Measurements from ENCODE around the gene ZNF532.

The ZNF532 gene

DNA sequence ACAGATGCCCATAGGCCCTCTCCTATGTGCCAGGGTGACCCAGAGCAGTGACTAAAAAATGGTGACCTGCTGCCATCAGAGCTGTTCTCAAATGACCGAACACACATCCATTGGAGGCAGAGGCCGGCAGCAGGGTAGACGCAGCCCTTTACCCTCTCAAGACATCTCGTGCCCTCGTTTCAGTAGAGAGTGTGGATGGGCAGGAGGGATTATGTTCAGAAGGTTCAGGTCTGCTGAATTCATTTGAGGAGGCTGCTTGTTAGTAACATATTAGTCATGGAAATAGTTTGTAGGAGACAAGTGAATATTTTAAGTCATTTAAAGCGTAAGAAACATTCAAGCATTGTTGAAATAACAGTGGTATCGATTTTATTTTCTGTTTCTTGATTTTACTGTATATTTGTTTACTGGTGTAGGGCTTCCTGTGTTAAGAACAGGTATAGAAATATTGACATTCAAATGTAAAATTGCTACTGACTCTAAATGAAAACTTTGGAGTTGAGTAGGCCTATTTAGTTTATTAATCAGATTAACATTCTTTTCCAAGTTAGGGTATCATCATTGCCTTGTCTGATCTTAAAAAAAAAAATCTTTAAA lies 82.6 kb downstream of the ZNF532 start:
- H3K4me1 Mint-ChIP-seq, result peaks cover 4% of the 10 kb centered on the region
- peak overlapping the region; percentile 35 to 76 (median 36) for H3K27ac Mint-ChIP-seq
- peaks cover 67% of the 10 kb centered on the region for H3K36me3 Mint-ChIP-seq (ENCODE audit: low read depth)
- H3K27me3 Mint-ChIP-seq (ENCODE audit: low read depth), result no peaks in the 10 kb centered on the region
- H3K4me3 Mint-ChIP-seq, result no peak overlapping the region
- H3K9me3 Mint-ChIP-seq, result no peaks in the 10 kb centered on the region
- TF ChIP-seq, protein P1, sequence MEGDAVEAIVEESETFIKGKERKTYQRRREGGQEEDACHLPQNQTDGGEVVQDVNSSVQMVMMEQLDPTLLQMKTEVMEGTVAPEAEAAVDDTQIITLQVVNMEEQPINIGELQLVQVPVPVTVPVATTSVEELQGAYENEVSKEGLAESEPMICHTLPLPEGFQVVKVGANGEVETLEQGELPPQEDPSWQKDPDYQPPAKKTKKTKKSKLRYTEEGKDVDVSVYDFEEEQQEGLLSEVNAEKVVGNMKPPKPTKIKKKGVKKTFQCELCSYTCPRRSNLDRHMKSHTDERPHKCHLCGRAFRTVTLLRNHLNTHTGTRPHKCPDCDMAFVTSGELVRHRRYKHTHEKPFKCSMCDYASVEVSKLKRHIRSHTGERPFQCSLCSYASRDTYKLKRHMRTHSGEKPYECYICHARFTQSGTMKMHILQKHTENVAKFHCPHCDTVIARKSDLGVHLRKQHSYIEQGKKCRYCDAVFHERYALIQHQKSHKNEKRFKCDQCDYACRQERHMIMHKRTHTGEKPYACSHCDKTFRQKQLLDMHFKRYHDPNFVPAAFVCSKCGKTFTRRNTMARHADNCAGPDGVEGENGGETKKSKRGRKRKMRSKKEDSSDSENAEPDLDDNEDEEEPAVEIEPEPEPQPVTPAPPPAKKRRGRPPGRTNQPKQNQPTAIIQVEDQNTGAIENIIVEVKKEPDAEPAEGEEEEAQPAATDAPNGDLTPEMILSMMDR (IDR thresholded peaks at IDR 0.05; ENCODE audit: unreplicated experiment in 3 of 3), result no peak

DNA sequence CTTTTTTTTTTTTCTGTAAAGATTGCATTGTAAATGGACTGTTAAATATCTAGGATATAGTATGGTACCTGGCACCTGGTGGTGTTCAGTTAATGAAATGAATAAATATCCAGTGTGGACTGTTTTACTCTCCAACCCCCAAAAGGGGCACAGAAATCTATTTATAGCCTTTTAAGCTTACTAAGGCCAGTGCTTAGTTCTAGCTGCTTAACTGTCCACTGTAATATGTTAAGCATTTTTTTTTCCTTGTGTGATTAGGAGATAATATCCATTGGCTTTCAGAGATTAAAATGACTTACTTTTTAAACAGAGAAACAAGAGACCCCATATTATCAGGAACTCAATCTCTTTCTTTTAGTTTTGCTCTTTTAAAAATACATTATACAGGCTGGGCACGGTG lies 84.4 kb downstream of the ZNF532 start:
- Mint-ChIP-seq H3K27me3 (ENCODE audit: low read depth) (no peaks in the 10 kb centered on the region), H3K9me3 (no peaks in the 10 kb centered on the region), H3K4me1 (peaks cover 9% of the 10 kb centered on the region), H3K36me3 (ENCODE audit: low read depth) (peaks cover 69% of the 10 kb centered on the region), H3K27ac (no peak overlapping the region), H3K4me3 (no peak overlapping the region)
- TF ChIP-seq, protein P1 (IDR thresholded peaks at IDR 0.05; ENCODE audit: unreplicated experiment in 3 of 3), result no peak

DNA sequence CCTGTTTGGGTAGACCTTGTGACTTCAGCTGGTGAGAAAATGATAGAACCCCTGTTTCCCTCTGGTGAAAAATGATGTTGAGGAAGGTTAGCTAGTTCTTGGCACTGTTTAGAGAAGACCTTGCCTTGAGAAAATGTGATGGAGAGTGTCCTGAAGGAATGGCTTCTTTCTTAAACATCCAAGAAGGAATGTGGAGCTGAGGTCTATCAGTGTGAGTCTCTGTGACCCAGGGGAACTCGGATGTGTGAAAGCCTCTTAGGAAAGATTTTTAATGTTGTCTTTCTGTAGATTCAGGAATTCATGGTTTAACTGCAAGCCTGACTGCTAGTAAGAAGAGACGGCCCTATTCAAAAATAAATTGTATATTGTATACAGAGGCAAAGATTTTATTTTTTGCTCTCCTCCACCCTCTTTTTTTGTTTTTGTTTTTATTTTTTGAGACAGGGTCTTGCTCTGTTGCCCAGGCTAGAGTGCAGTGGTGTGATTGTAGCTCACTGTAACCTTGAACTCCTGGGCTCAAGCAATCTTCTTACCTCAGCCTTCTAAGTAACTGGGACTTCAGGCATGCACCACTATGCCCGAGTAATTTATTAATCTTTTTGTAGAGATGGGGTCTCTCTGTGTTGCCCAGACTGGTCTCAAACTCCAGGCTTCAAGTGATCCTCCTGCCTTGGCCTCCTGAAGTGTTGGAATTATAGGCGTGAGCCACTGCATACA lies 87.5 kb downstream of the ZNF532 start:
- Mint-ChIP-seq H3K27me3 (ENCODE audit: low read depth) (no peaks in the 10 kb centered on the region), H3K4me3 (no peak overlapping the region), H3K4me1 (peaks cover 5% of the 10 kb centered on the region), H3K27ac (peak overlapping the region in 2 of 3 experiments; percentile 21 to 24), H3K9me3 (no peaks in the 10 kb centered on the region), H3K36me3 (ENCODE audit: low read depth) (peaks cover 60% of the 10 kb centered on the region)
- TF ChIP-seq, protein P1 (IDR thresholded peaks at IDR 0.05; ENCODE audit: unreplicated experiment in 3 of 3), result no peak

DNA sequence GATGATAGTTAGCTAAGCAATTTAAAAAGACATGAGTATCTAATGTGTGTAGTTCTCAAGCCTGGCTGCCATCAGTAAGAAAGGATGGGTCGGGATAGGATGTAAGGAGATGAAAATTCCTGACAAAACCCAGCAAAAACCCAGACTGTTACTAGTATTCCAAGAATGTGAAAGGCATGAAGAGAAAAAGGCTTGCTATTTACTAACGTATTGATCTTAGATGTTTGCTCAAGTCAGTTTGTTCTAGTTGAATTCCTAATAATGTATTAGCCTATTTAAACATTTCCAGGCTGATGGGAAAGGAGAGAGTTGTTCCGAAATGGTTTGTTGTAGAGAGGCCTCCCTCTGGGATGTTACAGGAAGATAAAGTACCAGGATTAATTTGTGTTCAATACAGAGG lies 88.2 kb downstream of the ZNF532 start:
- Mint-ChIP-seq H3K9me3 (no peaks in the 10 kb centered on the region), H3K4me3 (no peak overlapping the region), H3K27ac (peak overlapping the region in 2 of 3 experiments; percentile 24 to 64), H3K4me1 (peaks cover 4% of the 10 kb centered on the region), H3K36me3 (ENCODE audit: low read depth) (peaks cover 55% of the 10 kb centered on the region), H3K27me3 (ENCODE audit: low read depth) (no peaks in the 10 kb centered on the region)
- TF ChIP-seq, protein P1 (IDR thresholded peaks at IDR 0.05; ENCODE audit: unreplicated experiment in 3 of 3), result no peak

DNA sequence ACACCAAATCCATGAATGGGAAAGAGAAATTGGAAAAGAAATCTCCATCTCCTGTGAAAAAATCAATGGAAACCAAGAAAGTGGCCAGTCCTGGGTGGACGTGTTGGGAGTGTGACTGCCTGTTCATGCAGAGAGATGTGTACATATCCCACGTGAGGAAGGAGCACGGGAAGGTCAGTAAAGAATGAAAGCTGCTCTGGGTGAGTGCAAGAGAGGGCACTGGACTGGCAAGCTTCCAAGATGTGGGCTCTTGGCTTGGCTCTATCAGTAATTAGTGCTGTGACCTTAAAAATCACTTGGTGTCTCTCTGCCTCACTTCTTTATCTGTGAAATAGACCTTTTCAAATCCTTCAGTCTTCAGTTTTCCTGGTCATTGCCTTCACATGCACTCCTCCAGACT lies 89.0 kb downstream of the ZNF532 start:
- TF ChIP-seq, protein P1 (IDR thresholded peaks at IDR 0.05; ENCODE audit: unreplicated experiment in 3 of 3), result no peak
- Mint-ChIP-seq H3K4me1 (peaks cover 4% of the 10 kb centered on the region), H3K27ac (peak overlapping the region; percentile 13 to 47 (median 18)), H3K4me3 (no peak overlapping the region), H3K27me3 (ENCODE audit: low read depth) (no peaks in the 10 kb centered on the region), H3K36me3 (ENCODE audit: low read depth) (peaks cover 55% of the 10 kb centered on the region), H3K9me3 (no peaks in the 10 kb centered on the region)

DNA sequence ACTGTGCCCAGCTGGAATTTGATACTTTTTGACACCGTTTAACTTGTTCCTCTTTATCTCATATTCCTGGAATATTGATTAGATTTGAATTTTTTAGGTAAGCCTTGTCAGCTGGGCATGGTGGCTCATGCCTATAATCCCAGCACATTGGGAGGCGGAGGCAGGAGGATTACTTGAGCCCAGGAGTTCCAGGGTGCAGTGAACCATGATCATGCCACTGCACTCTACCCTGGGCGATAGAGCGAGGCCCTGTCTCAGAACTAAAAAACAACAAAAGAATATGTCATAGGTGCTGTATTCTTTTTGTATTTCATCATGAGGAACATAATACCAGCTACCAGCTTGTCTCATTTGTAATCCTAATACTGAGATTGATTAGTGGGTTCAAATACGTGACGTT lies 90.3 kb downstream of the ZNF532 start:
- Mint-ChIP-seq H3K27me3 (ENCODE audit: low read depth) (no peaks in the 10 kb centered on the region), H3K4me3 (no peak overlapping the region), H3K36me3 (ENCODE audit: low read depth) (peaks cover 59% of the 10 kb centered on the region), H3K4me1 (peaks cover 4% of the 10 kb centered on the region), H3K27ac (no peak overlapping the region), H3K9me3 (no peaks in the 10 kb centered on the region)
- TF ChIP-seq, protein P1 (IDR thresholded peaks at IDR 0.05; ENCODE audit: unreplicated experiment in 3 of 3), result no peak

Measured in nephron (organoid).